SK-N-SH (cell line): ENCODE results near the gene COL9A3.
A peak's percentile ranks its signal among the peaks of the same experiment; 100 is the strongest.

Source experiments
- CHD2 ChIP-seq: fragments of 150-350 bp; IDR thresholded peaks from 2 replicates; pipeline ENCODE4 v1.6.1; 2018; ENCODE audit warnings: low read length; ENCODE audit not compliant: partially characterized antibody
- CTCF ChIP-seq: fragments of 200-600 bp; sonication (generic); IDR thresholded peaks from 2 replicates; pipeline ENCODE4 v1.6.1; 2017; ENCODE audit warnings: antibody characterized with exemption, mild to moderate bottlenecking, moderate library complexity
- EP300 ChIP-seq, 2 experiments: IDR thresholded peaks; 2 replicates each; pipeline versions ENCODE4 v1.4.0 to v1.6.1; 2012; ENCODE audit warnings: borderline replicate concordance in 1 of 2, low read depth in 1 of 2, low read length in 1 of 2
- NRF1 ChIP-seq: IDR thresholded peaks from 2 replicates; pipeline ENCODE4 v1.6.1; 2012; ENCODE audit warnings: low read depth, mild to moderate bottlenecking, low read length
- RXRA ChIP-seq: IDR thresholded peaks from 2 replicates; pipeline ENCODE4 v1.4.0; 2012; ENCODE audit warnings: low read depth, mild to moderate bottlenecking, borderline replicate concordance

GRCh38 chr20:62822788-62823651 is 6.2 kb downstream of the COL9A3 start:
- peak; percentile 61 for TF ChIP-seq CTCF
- no peak for TF ChIP-seq NRF1
- TF ChIP-seq EP300 (IDR thresholded peaks at IDR 0.05; ENCODE audit: borderline replicate concordance in 1 of 2, low read depth in 1 of 2, low read length in 1 of 2): 0 out of 4 replicates have a peak, but pooled peaks of 1 of the 2 experiments have one; percentile 35
- TF ChIP-seq CHD2: peak; percentile 58
- TF ChIP-seq RXRA: no peak
